Embryonic facial prominence (tissue), 1 donor: ENCODE results near the gene ZHX3.
A peak's percentile ranks its signal among the peaks of the same experiment; 100 is the strongest.

ENCODE experiments used
- DNase-seq: peaks from one replicate; pipeline ENCODE4 v3.0.0-alpha.2; 2016; ENCODE audit errors: extremely low spot score

ZHX3 gene, protein sequence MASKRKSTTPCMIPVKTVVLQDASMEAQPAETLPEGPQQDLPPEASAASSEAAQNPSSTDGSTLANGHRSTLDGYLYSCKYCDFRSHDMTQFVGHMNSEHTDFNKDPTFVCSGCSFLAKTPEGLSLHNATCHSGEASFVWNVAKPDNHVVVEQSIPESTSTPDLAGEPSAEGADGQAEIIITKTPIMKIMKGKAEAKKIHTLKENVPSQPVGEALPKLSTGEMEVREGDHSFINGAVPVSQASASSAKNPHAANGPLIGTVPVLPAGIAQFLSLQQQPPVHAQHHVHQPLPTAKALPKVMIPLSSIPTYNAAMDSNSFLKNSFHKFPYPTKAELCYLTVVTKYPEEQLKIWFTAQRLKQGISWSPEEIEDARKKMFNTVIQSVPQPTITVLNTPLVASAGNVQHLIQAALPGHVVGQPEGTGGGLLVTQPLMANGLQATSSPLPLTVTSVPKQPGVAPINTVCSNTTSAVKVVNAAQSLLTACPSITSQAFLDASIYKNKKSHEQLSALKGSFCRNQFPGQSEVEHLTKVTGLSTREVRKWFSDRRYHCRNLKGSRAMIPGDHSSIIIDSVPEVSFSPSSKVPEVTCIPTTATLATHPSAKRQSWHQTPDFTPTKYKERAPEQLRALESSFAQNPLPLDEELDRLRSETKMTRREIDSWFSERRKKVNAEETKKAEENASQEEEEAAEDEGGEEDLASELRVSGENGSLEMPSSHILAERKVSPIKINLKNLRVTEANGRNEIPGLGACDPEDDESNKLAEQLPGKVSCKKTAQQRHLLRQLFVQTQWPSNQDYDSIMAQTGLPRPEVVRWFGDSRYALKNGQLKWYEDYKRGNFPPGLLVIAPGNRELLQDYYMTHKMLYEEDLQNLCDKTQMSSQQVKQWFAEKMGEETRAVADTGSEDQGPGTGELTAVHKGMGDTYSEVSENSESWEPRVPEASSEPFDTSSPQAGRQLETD

DNA sequence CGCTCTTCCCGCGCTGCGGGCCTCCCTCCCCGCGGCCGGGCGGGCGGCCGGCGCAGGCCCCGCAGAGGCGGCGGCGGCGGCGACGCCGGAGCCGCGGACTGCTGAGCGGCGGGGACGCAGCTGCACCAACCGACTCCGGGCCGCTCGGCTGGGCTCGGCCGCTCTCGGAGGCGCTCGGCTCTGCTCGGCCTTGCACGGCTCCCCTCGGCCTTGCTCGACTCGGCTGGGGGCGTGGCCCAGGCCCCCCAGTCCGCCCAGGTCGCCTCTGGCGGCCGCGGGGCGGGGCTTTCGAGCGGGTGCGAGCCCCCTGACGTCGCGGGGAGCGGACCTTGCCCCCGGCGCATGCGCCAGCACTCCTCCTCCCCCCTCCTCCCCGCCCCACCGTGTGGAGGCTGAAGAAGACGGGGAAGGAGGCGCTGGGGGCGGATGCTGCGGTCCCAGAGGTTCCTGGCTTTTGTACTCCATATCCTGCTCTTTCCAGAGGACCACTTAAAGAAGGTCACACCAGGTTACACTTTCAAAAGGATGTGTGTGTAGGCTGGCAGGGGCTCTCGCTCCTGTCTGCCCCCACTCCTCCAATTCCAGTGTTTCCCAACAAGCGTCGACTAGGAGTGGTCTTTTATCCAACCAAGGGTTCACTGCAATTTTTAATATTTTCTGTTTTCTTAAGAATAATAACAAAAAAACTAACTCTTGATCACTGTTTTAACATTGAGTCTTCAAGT, at the start of gene ZHX3:
TSS of gene ZHX3 (minus strand) at position 186 of the 725 bp plus-strand sequence. CDS start 112,815 bp downstream, outside the sequence.
- DNase-seq, result peak; percentile 82

GRCh38 chr20:41367393-41367695, 49.8 kb upstream of the ZHX3 start:
- no peak for DNase-seq

GRCh38 chr20:41366546-41367392, 49.2 kb upstream of the ZHX3 start, which contains the start of gene EMILIN3:
Gene EMILIN3, minus strand, starts transcription at chr20:41366818. Its CDS starts 184 bp downstream, at chr20:41366634.
- DNase-seq, result no peak

GRCh38 chr20:41365777-41366545, 48.4 kb upstream of the ZHX3 start:
- DNase-seq, result no peak

DNA sequence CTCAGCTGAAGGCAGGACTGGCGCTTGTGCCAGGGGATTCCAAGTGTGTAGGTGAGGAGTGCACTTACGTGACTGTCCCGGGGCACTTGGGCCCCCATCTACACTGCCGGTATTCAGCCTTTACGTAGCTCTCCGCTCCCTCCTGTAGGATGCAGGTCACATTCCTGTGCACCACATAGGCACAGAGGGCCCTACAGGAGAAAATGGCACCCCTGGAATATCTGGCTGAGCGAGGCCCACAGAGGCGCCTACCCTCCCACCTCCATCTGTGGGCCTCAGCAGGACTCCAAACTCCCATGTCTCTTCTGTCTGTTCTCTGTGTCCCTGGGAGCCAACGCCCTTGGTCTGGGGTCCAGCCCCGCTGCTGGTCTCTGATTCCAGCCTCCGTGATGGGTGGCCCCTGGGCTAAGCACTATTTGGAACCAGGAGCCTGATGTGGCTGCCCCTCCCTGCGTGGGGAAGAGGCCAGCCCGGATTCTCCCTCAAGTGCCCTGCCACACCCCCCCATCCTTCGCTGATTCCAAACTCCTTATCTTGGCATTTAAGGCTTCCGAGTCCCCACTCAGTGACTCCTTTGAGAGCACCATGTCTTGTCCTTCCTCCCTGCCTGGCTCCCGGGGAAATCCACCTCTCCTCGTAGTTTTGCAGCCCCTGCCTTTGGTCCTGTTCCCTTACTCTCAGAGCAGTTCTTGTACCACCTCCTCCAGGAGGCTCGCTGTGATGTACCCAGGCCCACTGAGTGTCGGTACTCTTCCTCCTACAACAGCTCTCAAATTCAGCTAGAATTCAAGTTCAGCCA, 47.6 kb upstream of the ZHX3 start:
- DNase-seq, result no peak

DNA sequence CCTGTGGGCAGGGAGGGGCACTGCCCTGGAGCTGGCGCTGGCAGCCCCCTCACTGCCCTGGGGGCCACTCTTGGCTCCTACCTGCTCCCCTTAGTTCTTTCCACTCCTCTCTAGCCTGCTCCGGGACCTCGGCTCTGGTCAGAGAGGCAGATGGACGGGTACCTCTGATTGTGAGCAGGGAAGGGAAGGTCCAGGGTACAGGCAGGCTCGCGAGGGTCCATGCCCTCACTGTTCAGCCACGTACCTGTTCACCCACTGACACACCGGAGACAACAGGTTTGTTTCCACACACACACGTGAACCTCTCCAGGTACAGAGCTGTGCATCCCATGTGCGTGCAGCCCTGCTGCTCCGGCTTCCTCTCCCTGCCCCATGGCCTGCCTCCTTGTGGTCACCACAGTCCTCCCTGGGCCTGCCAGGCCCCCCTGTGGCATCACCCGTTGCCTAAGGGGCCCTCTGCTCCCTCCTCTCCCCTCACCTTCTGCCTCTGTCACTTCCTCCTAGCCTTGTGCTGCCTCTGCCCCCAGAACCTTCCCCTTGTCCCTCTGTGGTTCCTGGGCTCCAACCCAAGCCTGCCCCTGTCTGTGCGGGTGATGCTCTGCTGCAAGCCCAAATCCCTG, 46.8 kb upstream of the ZHX3 start:
- DNase-seq, result no peak

DNA sequence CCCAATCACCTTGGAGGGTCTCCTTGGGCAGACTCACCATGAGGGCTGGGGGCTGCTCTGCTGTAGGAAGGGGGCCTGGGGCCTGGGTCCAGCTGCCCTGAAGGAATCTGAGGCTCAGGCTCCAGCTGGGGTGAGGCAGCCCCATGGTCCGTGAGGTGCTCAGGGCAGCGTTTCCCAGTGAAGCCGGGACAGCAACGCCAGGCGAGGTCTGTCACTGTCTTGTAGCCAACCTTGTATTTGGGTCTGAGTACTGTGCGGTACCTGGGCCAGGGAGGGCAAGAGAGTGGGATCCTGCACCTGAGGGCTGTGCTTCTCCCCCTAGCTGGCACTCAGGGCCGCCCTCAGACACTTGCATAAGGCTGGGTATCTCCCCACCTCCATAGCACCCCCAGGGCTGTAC, 46.1 kb upstream of the ZHX3 start:
- DNase-seq, result no peak

- DNase-seq, result no peak
Measured at GRCh38 chr20:41362748-41363140, 45.2 kb upstream of the ZHX3 start.

DNA sequence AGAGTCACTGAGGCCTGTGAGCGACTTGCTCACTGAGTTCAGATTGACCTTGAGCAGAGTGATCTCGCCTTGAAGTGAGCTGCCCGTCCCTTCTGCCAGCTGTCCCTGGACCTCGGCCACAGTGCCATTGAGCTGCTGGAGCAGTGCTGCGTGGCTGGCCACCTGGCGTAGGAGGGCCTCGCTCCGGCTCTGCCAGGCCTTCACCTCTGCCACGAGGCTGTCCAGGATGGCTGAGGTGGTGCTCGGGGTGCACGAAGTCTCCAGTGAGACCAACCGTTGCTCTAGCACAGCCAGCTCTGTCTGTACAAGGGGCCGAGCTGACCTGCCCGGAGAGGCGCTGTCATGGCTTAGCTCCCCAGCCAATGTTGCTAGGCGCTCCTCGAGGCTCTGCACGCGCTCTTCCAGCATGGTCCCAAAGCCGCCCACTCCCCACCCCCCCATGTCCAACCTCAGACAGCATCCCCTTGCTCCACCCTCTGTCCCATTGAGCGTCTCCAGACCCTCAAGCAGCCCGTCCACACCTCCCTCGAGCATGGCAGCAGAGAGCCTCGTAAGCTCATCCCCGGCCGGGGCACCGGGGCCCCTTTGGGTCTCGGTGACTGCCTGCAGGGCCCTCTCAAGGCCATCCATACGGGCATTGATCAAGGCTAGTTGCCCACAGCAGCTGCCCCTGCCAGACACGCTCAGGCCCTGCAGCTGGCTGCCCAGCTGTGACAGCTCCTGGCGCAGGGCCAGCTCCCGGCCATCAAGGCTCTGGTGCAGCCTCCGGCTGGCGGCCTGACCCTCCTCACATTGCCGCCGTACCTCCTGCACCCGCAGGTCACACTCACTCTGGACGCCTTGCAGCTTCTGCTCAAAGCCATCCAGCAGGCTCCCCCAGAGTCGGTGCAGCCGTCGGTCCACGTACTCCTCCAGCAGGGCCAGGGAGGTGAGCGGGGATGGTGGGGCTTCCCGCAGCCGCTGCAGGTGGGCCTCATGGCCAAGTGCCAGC, 44.5 kb upstream of the ZHX3 start:
- no peak for DNase-seq

GRCh38 chr20:41360831-41361756, 43.6 kb upstream of the ZHX3 start:
- DNase-seq, result no peak

GRCh38 chr20:41359541-41360011, 42.0 kb upstream of the ZHX3 start:
- no peak for DNase-seq

GRCh38 chr20:41358717-41359116, 41.2 kb upstream of the ZHX3 start:
- DNase-seq, result no peak

GRCh38 chr20:41358230-41358629, 40.7 kb upstream of the ZHX3 start:
- DNase-seq, result no peak

- DNase-seq, result no peak
Measured at GRCh38 chr20:41357424-41358163, 40.1 kb upstream of the ZHX3 start.

GRCh38 chr20:41356951-41357350, 39.4 kb upstream of the ZHX3 start:
- DNase-seq, result no peak
